Measurements from ENCODE around the gene NPHP4.
A peak's percentile ranks its signal among the peaks of the same experiment; 100 is the strongest.

NPHP4 gene

DNA sequence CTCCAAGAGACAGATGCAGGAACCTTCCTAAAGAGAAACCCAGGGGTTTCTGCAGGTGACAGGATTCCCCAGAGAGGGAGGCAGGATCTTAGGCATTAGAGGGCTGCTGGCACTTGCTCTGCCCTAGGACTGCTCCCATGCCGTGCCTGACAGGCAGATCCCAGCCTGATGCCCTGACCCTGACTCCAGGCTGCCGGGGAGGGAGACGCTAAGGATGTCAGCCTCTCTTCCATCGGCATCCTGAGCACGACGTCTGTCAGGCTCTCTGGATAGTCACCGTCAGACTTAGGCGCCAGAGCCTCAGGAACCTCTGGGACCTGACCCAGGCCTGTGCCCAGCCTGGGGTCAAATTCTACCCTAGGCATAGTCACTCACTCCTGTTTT is 157.1 kb downstream of the NPHP4 start:
- no peak for DNase-seq

DNA sequence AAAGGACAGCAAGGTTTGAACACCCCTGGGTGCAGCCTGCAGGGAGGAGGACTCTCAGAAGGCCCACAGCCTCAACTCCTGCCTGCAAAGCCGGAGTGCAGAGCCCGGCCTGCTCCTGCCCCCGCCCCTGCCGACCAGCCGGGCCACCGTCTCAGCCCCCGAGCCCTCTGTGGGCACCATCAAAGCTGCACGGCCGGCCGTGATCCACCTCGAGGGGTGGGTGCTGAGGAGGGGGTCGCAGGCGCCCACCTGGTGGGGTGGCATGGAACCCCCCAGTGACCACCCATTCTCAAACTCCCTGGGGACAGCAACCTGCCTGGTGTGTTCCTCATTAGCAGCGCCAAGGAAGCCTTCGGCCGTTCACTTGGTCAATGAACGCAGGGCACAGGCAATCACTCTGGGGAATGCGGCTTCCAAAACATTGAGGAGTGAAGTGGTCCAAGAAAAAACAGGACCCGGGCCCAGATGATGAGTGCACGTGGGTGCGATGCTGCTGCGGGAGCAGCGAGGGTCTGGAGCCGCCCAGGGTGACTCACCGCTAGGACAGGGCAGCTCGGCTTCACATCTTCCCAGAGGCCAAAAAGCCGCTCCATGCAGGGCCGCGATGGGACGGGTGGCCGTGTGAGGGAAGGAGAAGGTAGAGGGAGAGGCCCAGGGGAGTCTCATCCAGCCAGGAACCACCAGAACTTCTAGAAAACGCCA is 157.6 kb downstream of the NPHP4 start:
- DNase-seq: no peak

DNA sequence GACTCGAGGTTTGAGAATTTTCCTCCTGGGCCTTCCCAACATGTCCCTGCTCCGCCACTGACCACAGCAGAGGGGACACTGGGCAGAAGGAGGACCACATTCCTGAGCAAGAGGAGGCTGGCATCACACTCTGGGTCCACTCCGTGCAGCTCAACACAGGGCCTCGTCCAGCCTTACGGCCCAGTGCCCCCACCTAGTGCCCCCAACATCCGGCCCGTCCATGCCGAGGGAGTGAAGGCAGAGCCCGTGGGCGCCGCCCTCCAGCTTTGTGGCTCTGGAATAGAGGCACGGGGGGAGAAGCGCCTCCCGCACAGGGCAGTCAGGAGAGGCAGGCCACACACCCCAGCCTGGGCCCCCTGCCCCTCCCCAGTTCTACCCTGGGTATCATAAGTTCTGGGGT is 158.3 kb downstream of the NPHP4 start:
- no peak for DNase-seq

DNA sequence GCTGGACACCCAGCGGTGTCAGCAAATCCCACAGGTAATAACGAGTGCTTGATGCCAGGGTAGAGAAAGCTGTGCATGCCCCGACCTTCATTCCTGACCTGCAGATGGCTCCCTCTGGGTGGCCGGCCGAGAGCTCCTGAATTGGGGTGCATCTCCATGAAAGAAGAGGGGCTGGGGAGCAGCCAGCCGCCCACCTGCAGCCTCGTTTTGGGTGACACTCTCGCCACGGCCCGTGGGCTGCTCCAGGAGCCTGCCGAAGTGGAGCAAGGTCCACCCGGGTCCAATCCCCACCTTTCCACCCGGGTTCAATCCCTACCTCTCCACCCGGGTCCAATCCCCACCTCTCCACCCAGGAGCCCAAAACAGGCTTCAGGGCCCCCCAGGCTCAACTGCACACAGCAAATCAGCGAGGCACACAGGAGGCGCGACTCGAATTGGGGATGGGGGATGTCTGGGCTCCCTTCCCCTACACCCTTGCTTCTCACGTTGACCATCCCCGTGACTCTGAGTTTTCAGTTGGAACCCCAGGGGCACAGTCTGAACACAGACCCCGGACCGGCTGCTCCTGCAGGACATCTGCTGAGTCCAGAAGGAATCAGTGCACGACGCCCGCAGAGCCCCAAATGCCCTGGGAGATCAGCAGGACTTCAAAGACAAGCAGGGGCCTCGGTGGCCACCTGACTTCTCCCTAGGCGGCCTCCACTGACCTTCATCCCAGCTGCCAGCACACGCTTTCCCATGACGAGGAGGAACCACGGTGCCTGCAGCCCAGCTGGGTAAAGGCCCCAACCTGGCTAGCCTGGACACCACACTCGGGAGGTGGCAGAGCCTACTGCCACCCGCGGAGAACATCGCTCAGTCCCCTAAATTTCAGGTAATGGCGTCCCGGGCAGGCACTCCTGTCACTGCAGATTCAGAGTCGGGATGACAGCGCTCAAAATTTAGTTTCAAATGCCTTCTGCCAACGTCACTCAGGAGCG is 159.0 kb downstream of the NPHP4 start:
- no peak for DNase-seq

DNA sequence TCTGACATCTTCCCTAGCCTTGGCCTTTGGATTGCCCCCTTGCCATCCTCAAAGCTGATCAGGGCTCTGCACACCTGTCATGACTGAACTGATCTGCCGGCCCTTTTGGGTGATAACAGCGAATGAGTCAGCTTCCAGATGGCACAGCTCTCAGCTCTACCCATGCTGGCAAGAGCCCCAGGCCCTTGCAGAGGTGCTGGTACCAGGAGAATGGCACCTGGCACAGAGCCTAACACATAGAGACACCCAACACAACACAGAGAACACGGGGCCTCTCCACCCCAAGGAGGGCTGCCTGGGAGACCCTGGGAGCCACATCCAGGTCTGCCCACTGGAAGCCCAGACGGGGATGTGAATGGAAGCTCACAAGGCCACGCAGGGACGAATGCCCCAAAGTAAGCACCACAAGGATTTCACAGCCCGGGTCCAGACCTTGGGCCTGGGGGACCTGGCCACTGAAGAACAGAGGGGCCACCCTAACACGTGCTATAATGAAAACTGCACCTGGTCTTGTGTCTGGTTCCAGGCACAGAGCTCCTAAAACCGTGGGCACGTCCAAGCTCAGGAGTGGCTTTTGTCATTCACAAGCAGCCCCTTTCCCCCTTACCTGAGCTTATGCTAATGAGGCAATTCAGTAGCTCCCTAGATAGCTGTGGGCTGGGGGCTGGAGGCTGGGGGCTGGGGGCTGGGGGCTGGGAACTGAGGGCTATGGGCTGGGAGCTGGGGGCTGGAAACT is 160.5 kb downstream of the NPHP4 start:
- DNase-seq: no peak

DNA sequence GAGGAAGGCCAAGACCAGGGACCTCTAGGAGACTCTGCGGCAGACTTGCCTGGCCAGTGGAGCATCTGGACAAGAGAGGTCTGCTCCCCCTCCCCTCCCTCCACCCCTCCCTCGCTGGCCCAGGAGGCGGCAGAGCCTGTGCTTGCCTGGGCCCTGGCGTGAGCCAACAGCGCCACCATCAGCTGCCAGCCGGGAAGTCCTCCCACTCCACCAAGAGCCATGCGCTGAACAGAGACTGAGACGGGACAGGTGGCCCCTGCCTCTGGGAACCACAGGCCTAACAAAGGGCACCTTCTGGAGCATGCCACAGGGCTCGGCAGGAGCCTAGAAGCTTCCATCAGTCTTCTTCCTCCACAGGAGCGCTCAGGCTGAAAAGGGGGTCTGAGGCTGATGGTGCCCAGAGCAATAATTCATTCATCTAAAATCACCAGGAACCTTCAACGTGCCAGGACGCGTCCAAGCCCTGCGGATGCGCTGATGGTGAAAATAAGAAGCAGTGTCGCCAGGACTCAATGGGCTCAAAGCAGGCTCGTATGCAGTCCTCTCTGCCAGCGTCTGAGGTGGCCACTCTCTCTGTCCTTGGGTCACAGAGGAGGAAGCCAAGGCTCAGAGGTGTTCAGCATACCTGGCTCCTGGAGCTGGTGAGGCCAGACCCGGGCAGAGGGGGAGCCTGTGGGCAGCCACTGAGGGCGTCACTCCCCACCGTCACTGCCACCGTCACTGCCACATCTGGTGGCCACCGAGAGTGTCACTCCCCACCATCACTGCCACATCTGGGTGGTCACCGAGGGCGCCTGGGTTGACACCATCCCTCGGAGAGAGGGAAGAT is 161.2 kb downstream of the NPHP4 start:
- peak in 3 of 51 donors; percentile 1 to 5 (median 5) for DNase-seq

DNA sequence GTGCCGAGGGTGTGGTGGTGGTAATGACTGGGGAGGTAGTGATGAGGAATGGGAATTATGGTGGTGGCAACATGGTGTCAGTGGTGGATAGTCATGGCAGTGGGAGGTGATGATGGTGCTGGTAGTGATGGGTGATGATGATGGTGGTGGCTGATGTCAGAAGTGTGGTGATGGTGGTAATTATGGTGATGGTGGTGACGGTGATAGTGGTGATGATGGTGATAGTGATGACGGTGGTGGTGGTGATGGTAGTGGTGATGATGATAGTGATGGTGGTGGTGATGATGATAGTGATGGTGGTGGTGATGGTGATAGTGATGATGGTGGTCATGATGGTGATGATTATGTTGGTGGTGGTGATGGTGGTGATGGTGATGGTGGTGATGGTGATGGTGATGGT is 162.8 kb downstream of the NPHP4 start:
- no peak for DNase-seq

DNA sequence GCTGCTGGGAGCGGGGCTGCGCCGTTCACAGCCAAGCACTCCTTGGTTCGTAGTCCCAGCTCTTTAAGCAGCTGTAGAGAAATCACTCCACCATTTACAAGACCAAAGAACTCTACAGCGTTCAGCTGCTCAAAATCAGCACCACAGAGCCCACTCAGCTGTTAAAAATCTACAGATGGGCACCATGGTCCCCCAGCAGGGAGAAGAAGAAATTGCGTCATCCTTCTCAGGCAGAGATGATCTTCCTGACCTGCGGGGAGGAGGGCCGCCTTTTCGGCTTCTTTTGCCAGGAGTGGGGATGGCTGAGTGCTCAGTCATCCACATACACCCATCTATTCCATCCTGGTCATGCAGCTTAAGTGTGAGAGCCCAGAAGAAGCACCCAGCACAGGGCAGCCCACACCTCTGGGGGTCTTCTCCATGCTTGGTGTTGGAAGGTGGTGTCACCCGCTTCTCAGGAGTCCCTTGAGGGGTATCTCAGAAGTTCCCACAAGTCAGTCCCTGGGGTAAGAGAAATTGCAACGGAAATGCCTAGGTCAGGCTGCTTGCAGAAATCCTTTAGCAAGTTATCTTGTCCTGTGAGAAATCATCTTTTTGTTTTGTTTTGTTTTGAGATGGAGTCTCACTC is 163.8 kb downstream of the NPHP4 start:
- no peak for DNase-seq

DNA sequence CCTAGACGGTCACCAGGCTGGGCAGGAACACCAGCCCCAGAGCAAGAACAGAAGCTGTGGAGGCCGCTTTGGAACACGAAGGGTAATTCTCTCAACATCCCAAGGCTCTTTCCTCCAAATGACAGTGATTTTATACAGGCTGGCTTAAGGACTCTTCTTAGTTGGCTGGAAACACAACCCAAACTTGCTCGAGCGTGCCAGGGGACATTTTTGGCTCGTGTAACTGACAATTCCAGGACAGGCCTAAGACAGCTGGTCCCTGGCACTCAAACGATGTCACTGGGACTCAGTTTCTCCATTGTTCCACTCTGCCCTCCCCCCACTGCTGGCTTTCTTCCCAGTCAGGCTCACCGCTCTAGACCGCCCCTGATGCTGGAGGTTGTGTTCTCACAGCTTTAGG is 164.7 kb downstream of the NPHP4 start:
- peak in 2 of 51 donors; percentile 3 to 17 for DNase-seq

DNA sequence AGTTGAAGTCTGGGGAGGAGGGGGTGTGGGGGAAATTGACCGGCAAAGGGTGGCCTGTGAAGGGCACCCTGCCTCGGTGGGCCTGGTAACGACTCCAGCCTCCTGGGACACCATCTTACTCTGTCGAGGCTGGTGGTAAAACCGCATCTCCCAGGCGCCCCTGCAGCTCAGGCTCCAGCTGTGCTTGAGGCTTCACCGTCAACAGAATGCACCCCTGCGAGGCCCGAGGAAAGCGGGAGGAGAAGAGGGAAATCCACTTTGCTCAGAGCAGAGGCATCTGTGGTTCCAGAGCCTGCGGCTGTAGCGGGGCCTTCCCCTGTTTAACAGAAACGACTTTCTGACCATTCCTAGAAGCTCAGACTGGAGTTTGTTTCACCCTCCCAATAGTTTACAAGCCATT is 165.6 kb downstream of the NPHP4 start:
- no peak for DNase-seq

DNA sequence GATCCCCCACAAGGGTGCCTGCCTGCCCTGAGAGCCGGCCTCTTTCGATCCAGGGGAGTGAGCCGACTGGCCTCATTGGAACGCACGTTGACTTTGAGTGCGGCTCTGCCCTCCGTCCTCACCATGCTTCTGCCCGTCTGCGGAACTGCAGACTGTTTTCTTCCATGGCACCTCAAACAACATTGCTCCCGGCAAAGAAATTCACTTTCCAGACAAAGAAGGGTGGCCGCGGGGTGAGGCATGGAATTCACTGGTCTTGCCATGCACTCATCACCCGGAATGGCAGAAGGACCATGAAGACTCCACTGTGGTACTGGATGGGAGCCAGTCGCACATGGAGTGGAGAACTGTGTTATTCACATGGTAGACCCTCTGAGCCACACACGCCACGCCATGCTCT is 169.5 kb downstream of the NPHP4 start:
- DNase-seq: no peak

DNA sequence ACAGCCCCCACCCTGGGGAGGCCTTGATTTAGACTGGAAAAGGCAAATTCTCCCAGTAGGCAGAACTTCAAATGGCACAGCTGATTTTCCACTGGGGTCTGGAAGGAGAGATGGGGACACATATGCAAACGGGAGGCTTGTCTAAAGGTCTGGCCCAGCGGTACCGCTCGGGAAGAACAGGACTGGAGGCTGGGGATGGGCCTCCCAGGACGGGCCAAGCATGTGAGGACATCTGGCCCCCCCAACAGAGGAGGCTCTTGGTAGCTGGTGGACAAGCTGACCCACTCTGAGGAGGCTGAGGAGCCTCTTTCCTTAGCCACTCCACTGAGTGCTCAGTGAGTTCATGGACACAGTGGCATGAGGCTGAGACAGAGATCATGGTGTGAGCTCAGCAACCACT is 170.0 kb downstream of the NPHP4 start:
- DNase-seq: no peak

DNA sequence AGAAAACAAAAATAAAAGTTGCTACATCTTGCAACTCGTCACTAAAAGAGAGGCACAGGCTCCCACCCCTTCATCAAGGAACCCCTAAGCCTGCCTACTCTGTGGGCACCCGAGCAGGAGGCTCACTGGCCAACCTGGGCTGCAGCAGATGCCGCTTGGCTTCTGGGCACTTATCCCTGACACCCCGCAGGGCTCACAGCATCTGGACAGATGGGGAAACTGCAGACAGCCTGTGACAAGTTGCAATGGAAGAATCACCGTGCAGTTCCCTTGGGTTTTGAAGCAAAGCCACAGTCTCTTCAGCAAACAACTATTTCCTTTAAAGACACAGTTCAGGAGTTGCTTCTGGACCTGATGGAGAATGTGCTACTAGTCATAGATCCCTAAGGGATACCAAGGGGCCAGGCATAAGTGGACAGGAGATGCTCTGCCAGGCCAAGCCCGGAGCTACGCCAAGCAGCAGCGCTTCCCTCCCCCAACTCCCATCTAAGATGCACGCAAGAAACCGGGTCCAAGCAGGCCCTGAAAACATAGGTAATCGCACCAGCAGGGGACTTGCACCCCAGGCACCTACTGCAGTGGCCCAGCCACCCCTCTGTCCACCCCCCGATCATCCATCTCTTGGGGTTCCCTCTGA is 170.6 kb downstream of the NPHP4 start:
- DNase-seq: no peak

DNA sequence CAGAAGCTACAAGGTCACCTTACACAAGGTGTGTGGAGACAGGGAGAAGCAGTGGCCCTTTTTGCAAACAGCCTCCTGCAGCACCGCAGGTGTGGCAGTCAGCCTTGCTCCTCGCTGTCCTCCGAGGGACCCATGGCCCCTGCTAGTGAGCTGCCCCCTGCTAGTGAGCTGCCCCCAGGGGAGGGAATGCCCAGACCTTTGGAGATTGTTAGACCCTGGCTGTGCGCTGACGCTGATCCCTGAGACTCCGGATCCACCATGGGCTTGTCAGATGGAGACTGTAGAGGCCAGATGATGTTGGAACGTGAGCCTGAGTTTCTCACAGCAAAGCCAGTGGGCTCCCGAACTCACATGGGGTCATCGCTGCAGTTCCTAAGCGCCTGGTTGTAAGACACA is 172.2 kb downstream of the NPHP4 start:
- DNase-seq: no peak

DNA sequence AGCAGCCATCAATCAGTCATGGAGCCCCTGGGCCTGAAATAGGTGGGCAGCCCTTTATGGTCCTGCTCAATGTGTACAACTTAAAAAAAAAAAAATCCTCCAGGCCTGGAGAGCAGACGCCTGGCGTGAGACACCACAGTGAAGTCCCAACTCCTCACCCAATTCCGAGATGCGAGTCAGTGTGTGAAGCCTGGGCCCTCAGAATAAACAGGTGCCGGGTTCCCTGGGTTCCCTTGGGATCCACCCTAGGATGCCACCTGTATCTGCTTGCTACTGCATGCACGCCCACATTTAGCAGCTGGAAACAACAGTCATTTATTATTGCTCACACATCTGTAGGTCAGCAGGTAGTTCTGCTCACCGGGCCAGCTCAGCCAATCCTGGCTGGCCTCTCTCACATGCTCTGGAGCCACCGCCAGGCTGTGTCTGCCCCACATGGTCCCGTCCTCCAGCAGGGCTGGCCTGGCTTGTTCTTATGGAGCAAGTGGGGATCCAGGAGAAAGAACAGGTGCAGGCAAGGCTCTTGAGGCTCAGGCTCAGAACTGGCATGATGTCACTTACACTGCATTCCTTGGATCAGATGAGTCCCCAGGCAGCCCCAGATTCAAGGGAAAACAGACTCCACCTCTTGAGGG is 172.7 kb downstream of the NPHP4 start:
- DNase-seq: no peak

DNA sequence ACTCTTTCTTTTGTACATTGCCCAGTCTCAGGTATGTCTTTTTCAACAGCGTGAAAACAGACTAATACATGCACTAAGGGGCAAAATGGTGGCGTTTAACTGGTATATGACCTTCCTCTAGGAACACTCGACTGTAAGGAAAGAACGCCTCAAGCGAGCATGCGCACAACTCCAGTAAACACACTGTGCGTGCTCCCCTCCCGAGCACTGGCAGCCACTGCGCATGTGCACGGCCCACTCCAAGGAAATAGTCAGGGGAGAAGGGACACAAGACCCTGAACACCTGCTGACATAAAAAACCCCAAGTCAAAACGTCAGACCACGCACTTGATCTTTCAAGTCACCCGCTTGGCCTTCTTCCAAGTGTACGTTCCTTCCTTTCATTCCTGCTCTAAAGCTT is 173.5 kb downstream of the NPHP4 start:
- DNase-seq: no peak

DNA sequence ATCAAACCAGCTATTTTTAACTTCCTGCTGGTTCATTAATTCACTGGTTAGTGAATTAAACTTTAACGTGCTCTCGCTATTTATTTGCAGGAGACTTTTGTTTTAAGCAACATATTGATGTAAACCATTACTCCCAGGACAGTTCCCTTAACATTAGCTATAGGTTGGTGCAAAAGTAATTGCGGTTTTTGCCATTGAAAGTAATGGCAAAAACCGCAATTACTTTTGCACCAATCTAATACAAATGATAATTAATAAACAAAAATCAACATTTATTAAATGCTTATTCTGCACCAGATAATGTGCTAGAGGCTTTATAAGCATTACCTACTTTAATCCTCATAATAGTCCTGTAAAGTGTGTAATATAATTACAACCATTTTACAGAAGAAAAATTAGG is 176.5 kb downstream of the NPHP4 start:
- DNase-seq: no peak

DNA sequence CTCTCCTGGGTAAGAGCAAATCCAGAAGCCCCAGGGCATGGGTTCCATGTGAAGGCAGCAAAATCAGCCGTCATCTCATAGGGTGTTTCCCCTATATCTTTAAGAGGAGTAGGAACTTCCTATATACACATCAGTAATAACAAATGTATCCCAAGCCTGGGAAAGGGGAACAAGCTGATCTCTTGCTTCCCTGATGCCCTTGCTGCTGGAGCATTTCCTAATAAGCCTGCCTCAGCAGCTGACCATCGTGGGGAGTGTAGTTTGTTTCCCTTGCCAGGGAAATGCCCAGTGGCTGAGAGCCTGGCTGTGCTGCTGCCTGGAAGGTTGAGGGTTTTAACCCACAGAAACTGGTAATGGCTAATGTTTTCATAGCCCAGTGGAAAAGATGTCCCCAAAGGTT is 177.0 kb downstream of the NPHP4 start:
- no peak for DNase-seq

DNA sequence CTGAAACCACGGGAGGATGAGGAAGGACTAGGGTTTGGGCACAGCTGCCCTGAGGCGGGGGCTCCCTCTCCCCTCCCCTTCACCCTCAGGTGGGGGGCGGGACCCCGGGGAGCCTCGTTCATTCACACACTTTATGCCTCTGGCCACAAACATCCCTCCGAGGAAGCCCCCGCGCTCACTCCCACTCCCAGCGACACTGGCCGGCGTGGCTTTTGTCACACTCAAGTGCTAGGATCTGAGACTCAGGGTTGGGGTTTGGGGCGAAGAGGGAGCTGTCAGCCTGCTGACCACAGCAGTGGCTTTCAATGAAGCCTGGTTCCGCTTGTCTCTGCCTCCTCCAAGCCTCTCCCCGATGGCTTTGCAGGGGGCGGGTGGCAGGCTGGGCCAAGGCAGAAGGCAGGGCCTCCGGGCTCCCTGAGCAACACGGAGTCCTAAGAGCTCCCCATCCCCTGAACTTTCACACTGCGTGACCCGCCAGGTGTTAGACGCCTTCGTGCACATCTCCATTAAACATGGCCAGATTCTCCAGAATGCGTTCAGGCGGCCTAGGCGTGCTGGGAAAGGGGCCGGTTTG is 178.1 kb downstream of the NPHP4 start:
- no peak for DNase-seq

All from hypothalamus (tissue), 51 donors.